NCI-H2227 treated with DMSO at 0.1 percent for 48 hours (cell line): ENCODE data around the gene GABRB3.
A peak's percentile ranks its signal among the peaks of the same experiment; 100 is the strongest.

Source experiments
- DNase-seq: peaks from one replicate; lab custom pipeline; 2025; lab: John Stamatoyannopoulos, UW

GABRB3 gene

GRCh38 chr15:26676115-26676514 is 96.8 kb downstream of the GABRB3 start:
- DNase-seq: no peak

- no peak for DNase-seq
These were observed 98.4 kb downstream of the GABRB3 start for GRCh38 chr15:26674467-26674866.

DNA sequence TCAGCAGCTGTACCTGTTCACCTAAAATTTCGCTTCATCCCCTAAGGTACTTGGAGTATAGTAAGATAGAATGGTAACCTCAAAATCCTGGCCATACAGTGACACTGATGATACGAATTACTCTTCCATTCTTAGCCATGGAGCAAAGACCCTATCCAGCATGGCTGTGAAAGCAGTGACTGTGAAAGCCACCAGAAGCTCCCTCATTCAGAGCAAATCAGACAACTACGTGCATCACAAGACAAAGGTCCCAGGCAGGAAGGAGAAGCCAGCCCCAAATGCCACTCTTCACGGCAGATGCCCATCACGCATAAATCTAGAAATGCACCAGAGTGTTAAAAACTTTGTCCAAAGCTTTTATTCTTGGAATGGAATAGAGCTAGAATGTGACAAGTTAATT is 99.4 kb downstream of the GABRB3 start:
- DNase-seq: no peak

DNA sequence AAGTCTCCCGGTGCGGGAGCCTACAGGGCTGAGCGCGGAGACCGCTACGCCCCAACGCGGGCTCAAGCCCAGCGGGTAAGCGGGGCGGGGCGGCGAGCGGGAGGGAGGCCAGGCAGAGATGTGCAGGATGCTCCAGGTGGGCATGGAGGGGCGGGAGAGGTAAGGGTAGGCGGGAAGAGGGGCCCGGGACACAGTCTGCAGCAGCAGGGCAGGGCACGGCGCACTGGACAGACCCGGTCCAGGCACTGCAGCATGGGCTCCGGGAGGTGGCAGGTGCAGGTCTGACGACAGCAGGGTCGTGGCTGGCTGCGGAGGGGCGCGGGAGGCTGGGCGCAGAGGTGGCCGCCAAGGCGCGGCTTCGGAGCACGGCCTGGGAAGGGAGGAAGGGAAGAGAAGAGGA is 102.8 kb downstream of the GABRB3 start:
- no peak for DNase-seq

DNA sequence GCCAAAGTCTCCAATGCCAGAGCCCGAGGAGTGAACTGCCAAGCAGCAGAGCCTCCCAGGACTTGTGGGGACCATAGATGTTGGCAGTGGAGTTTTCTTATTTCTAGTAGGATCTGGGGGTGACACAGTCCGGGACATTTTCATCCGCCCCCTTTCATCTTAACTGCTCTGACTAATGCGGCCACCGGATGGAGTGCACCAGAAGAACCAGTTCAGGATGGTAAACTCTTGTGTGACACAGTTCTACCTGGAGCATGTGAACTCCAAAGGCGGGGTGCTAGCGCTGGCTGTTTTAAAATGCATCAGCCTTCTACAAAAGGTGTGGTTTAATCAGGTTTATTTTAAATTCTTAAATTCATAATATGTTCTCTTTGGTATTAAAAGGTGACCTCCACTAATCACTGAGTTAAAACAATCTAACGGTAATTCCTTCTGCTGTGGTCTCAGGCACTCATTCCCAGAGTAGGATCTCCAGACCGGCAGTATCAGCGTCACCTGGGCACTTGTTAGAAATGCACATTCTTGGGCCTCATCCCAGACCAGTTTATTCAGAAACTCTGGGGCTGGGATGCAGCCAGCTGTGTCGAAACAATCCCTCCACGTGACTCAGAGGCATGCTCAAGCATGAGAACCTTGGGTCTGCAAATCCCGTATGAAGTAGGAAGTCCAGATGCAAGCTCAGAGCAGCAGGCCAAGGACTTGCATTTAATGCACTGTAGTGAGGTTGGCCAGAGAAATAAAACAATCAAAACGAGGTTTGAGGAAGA is 105.5 kb downstream of the GABRB3 start:
- no peak for DNase-seq

- DNase-seq: peak; percentile 2
These were observed 106.7 kb downstream of the GABRB3 start for GRCh38 chr15:26665957-26666791.

- peak; percentile 20 for DNase-seq
These were observed 110.6 kb downstream of the GABRB3 start for GRCh38 chr15:26662283-26662682.

- DNase-seq: peak; percentile 20
These were observed 111.1 kb downstream of the GABRB3 start for GRCh38 chr15:26661748-26662147.

- no peak for DNase-seq
These were observed 111.8 kb downstream of the GABRB3 start for GRCh38 chr15:26661107-26661506.

DNA sequence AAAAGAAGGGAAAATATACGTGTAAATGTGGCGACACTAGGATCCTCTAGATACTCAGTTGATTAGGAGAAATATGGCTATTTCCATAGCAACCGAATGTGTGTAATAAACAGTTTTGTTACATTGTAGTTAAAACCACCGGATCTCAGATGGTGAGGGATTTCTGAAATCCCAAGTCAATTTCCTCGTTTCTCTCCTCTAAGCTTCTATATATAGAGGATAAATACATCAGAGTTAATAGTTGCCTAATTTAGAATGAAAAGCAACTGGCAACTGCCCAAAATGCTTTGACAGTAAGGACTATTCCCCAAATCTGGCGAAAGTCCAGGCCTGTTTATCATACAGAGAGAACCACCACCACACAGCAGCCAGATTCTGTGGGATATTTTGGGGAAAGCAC is 112.6 kb downstream of the GABRB3 start:
- DNase-seq: no peak

DNA sequence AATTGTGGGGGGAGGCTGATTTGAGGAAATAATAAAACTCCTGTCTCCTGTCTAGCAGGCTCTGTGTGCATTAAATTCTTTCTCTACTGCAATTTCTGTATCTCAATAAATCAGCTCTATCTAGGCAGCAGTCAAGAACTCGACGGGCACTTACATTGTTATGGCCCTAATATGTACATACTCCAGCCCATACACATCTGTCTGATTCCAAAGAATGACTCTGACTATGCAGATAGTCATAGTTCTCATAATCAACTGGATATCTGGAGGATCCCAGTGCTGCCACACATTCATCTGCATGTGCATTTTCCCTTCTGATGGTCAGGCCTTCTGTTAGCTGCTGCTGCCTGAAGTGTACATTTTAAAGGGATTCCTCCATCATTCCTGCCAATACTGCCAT is 114.6 kb downstream of the GABRB3 start:
- no peak for DNase-seq

GRCh38 chr15:26656080-26656479 is 116.8 kb downstream of the GABRB3 start:
- no peak for DNase-seq

DNA sequence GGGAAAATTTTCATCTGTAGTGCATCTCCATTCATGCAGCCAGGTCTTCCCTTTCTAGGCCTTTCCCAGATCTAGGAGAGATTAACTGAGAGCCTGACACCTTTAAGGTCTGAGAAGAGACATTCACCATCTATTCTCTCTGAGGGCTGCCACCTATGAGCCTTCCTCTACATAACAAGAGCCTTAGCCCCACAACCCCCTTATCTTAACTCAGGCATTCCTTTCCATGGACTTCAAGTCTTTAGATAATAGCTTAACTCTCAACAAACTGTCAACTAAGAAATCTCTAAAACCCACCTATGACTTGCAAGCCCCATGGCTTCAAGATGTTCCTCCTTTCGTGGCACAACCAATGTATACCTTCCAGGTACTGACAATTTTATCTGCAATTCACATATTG is 121.0 kb downstream of the GABRB3 start:
- DNase-seq: no peak

- DNase-seq: no peak
These were observed 124.2 kb downstream of the GABRB3 start for GRCh38 chr15:26648676-26649075.

GRCh38 chr15:26644948-26645347 is 127.9 kb downstream of the GABRB3 start:
- no peak for DNase-seq

GRCh38 chr15:26641144-26641543 is 131.7 kb downstream of the GABRB3 start:
- DNase-seq: no peak

GRCh38 chr15:26640601-26641000 is 132.3 kb downstream of the GABRB3 start:
- DNase-seq: no peak

DNA sequence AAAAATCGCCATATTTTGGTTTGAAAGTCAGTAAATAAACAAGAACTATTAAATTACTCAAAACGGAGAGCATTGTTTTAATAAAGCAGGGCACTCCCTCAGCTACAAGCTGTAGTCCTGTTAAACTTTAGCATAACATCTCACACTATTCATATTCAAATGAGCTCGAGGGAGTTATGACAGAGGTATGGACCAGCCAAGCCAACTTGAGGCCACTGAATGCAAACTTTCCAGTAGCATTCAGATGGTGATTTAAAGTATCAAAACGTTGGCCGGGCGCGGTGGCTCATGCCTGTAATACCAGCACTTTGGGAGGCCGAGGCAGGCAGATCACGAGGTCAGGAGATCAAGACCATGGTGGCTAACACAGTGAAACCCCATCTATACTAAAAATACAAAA is 132.9 kb downstream of the GABRB3 start:
- DNase-seq: no peak

DNA sequence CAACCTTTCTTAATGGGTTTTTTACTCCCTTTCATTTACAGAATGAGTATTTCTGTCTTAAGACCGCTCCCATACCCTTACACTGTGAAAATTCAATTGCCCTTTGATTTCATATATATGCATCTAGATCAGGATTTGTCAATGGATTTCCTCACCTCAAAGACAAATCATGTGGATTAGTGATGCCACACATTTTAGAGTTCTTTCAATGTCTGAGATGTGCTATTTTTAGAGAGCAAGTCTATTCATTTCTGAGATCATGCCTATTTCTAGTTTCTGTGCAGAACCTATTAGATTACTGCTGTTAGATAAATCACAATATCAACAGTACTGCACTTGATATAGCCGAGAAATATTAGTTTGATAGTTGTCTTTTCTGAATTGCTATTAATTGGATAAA is 137.3 kb downstream of the GABRB3 start:
- no peak for DNase-seq

DNA sequence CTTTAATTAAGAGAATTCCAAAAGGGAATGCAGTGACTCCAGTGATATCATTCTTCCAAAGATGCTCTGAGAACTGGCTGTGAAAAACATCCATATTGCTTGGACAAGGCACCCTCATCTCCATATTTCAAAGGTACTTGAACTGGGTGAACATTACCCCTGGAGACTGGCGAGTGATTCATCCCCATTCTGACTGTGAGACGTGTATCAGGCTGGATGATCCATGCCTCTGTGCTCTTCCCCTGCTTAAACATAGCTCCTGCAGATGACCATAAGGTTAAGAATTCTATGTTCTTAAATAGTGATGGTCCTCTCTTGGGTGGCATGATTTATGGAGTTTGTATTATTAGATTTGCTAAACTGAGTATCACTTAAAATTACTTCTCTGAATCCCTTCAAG is 137.8 kb downstream of the GABRB3 start:
- no peak for DNase-seq

DNA sequence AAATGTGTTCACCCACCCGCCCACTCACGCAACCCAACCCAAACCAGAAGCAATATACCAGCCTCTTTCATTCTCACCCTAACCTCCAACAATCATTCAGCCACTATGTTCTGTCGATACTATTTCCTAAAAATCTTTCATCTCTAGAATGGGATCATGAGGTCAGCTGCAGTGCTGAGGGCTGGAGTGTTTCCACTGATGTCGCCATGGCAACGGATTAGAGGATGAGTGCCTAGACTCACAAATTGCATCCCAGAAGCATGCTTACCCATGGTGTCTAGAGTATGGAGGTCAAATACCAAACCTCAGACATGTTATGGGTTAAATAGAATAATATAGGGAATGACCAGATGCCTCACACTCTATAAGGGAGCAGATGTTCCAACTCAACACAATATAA is 138.5 kb downstream of the GABRB3 start:
- DNase-seq: peak; percentile 54

GRCh38 chr15:26632500-26632899 is 140.4 kb downstream of the GABRB3 start:
- DNase-seq: no peak

GRCh38 chr15:26631894-26632293 is 141.0 kb downstream of the GABRB3 start:
- DNase-seq: no peak
